ENCODE results near the gene LGMN. TPM values are rescaled to one million over a fixed set of nuclear protein-coding genes. Genes with fewer than 3 reads are reported as not detected.
A peak's percentile ranks its signal among the peaks of the same experiment; 100 is the strongest.

The LGMN gene
- polyA plus RNA-seq, 3 donors, result 1.7 to 3.3 (median 2.9) TPM

- Mint-ChIP-seq H3K9me3 (peaks cover 9 to 17% (median 14%) of the 10 kb centered on the region in 7 donors), H3K36me3 (peaks cover 17 to 32% of the 10 kb centered on the region in 2 donors), H3K27ac (peak overlapping the region; percentile 90 to 98 (median 97)), H3K4me3 (peak overlapping the region; percentile 94 to 98), H3K4me1 (peaks cover 28% of the 10 kb centered on the region), H3K27me3 (ENCODE audit: low read depth in 3 of 3) (no peaks in the 10 kb centered on the region)
- H3K4me1 ChIP-seq (ENCODE audit: control insufficient read depth in 1 of 2, insufficient read depth in 2 of 2, low read length in 2 of 2), result peaks cover 22 to 27% of the 10 kb centered on the region in 2 donors
- TF ChIP-seq CTCF (IDR thresholded peaks at IDR 0.05), result no peak
- peak overlapping the region; percentile 90 to 97 for H3K27ac ChIP-seq (ENCODE audit: low read depth in 1 of 2, low read length in 2 of 2)
- peak overlapping the region; percentile 91 to 99 (median 94) for H3K4me3 ChIP-seq (replicated peaks in 1 of 3; ENCODE audit: low read depth in 2 of 3, low read length in 3 of 3)
- peaks cover 16 to 24% of the 10 kb centered on the region in 2 donors for H3K36me3 ChIP-seq (replicated peaks in 1 of 2; ENCODE audit: control insufficient read depth in 1 of 2, insufficient read depth in 2 of 2, low read length in 2 of 2)
- DNase-seq, result peak in 2 of 3 donors; percentile 6 to 23
- peaks cover 23% of the 10 kb centered on the region for H4K20me1 ChIP-seq (ENCODE audit: insufficient read depth, low read length)
- H3K79me2 ChIP-seq (ENCODE audit: insufficient read depth, low read length), result peaks cover 49% of the 10 kb centered on the region
- 0% methylated on average over 5 of the region's 20 CpGs for WGBS (ENCODE audit: insufficient coverage)
- H3K4me2 ChIP-seq (replicated peaks; ENCODE audit: extremely low read depth, low read length, poor library complexity, severe bottlenecking), result peak overlapping the region; percentile 98
- H2AFZ ChIP-seq (ENCODE audit: insufficient read depth, low read depth, low read length, poor library complexity, severe bottlenecking), result peak overlapping the region; percentile 92
- intact Hi-C loops (cut with micrococcal nuclease), result loop anchor here in 1 of 2 donors (10.0 kb wide), 1 partner anchor 670 kb away; the partner anchor contains the start of genes CPSF2 and NDUFB1
- H3K9me3 ChIP-seq (replicated peaks in 1 of 2; ENCODE audit: control insufficient read depth in 1 of 2, insufficient read depth in 1 of 2, low read length in 2 of 2), result peaks cover 9 to 14% of the 10 kb centered on the region in 2 donors
- H3K27me3 ChIP-seq (ENCODE audit: control insufficient read depth in 2 of 2, insufficient read depth in 2 of 2, low read length in 2 of 2), result no peaks in the 10 kb centered on the region
- peak overlapping the region; percentile 97 for H3K9ac ChIP-seq (ENCODE audit: insufficient read depth, low read length, poor library complexity, severe bottlenecking)
Measured at GRCh38 chr14:92794547-92794941, 46.1 kb upstream of the LGMN start.

GRCh38 chr14:92793709-92794546, 45.5 kb upstream of the LGMN start, which contains the start of gene GOLGA5:
Gene GOLGA5, plus strand, starts transcription at chr14:92794305. Its CDS starts 3,133 bp downstream, at chr14:92797438.
- Histone ChIP-seq H3K79me2 (ENCODE audit: insufficient read depth, low read length) (peaks cover 44% of the 10 kb centered on the region), H3K4me1 (ENCODE audit: control insufficient read depth in 1 of 2, insufficient read depth in 2 of 2, low read length in 2 of 2) (peaks cover 21 to 27% of the 10 kb centered on the region in 2 donors), H2AFZ (ENCODE audit: insufficient read depth, low read depth, low read length, poor library complexity, severe bottlenecking) (peak within 1 kb of the TSS; percentile 92), H4K20me1 (ENCODE audit: insufficient read depth, low read length) (peaks cover 18% of the 10 kb centered on the region), H3K4me2 (replicated peaks; ENCODE audit: extremely low read depth, low read length, poor library complexity, severe bottlenecking) (peak within 1 kb of the TSS; percentile 98), H3K9me3 (replicated peaks in 1 of 2; ENCODE audit: control insufficient read depth in 1 of 2, insufficient read depth in 1 of 2, low read length in 2 of 2) (peaks cover 10 to 20% of the 10 kb centered on the region in 2 donors), H3K36me3 (replicated peaks in 1 of 2; ENCODE audit: control insufficient read depth in 1 of 2, insufficient read depth in 2 of 2, low read length in 2 of 2) (peaks cover 16 to 24% of the 10 kb centered on the region in 2 donors), H3K27me3 (ENCODE audit: control insufficient read depth in 2 of 2, insufficient read depth in 2 of 2, low read length in 2 of 2) (no peaks in the 10 kb centered on the region), H3K9ac (ENCODE audit: insufficient read depth, low read length, poor library complexity, severe bottlenecking) (peak within 1 kb of the TSS; percentile 97), H3K27ac (ENCODE audit: low read depth in 1 of 2, low read length in 2 of 2) (peak within 1 kb of the TSS; percentile 90 to 97), H3K4me3 (replicated peaks in 1 of 3; ENCODE audit: low read depth in 2 of 3, low read length in 3 of 3) (peak within 1 kb of the TSS; percentile 91 to 99 (median 94))
- WGBS (ENCODE audit: insufficient coverage), result under 1% methylated on average over 69 of the region's 71 CpGs
- Mint-ChIP-seq H3K27ac (peak within 1 kb of the TSS; percentile 90 to 98 (median 97)), H3K4me1 (peaks cover 27% of the 10 kb centered on the region), H3K36me3 (peaks cover 17 to 30% of the 10 kb centered on the region in 2 donors), H3K27me3 (ENCODE audit: low read depth in 3 of 3) (no peaks in the 10 kb centered on the region), H3K4me3 (peak within 1 kb of the TSS; percentile 94 to 98), H3K9me3 (peaks cover 14 to 23% (median 20%) of the 10 kb centered on the region in 7 donors)
- DNase-seq, result peak; percentile 97 to 99 (median 99)
- TF ChIP-seq CTCF (IDR thresholded peaks at IDR 0.05), result no peak
- intact Hi-C loops (cut with micrococcal nuclease), result loop anchor here in 1 of 2 donors (10.0 kb wide), 1 partner anchor 669 kb away; the partner anchor contains the start of genes CPSF2 and NDUFB1
